KG1 (cell line): ENCODE results near the gene ALK.

ENCODE experiments used
- DNase-seq: peaks from one replicate; lab custom pipeline; 2025; lab: John Stamatoyannopoulos, UW

ALK gene

DNA sequence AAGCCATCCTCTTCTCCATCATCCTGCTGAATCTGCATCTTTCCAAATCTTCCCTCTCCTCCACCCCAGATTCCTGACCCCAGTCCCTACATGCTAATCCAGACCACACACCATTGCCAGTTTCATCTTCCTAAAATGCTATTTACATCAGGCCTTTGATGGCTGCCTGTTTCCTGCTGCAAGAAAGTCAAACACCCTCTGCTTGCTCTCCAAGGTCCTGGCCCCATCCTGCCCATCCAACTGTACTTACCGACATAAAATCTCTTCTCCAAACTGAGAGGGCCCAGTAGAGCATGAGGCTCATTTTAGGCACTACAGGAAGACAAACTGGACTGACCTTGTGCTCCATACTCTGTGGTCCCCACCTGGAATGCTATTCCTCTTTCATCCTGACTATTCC lies 19.0 kb downstream of the ALK start:
- no peak for DNase-seq

DNA sequence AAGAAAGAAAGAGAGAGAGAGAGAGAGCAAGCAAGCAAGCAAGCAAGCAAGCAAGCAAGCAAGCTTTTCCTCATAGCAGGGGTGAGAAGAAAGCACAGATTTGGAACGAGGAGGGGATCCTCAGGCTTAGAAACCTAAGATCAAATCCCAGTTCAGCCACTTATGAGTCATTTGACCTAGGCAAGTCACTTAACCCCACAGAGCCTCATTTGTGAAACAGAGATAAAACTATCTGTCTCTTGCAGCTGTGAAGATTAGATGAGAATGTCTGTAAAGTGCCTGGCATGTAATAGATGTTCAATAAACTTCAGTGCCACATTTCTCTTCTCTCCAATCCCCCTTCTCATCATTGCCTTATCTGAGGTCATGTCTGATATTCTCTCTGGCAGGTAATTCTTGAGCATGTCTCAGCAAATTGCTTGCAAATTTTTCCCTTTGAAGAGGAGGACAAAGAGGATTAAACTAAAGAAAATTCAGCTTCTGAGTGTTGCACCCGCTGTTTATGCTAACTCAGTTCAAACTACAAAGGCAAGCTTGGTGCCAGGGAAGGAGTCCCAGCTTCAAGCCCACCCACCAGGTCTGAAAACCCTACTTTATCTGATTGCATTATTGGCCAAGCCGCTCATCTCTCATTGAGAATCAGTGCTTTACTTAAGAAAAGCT lies 20.3 kb downstream of the ALK start:
- no peak for DNase-seq

DNA sequence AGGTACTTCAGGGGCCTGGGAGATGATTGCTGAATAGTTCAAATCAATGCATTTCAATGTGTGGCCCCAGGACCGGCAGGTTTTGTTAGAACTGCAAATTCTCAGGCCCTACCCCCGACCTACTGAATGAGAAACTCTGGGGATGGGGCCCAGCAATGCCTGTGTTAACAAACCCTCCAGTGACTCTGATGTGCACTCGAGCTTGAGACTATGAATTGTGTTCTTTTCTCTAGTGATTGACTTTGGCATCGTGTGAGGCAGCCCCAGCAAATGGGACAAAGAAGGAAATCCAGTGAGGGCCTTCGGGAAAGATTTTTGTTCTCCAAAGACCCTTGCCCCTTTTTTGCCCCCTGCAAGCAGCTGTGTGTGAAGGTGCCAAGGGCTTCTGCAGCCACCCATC lies 22.4 kb downstream of the ALK start:
- DNase-seq, result no peak

DNA sequence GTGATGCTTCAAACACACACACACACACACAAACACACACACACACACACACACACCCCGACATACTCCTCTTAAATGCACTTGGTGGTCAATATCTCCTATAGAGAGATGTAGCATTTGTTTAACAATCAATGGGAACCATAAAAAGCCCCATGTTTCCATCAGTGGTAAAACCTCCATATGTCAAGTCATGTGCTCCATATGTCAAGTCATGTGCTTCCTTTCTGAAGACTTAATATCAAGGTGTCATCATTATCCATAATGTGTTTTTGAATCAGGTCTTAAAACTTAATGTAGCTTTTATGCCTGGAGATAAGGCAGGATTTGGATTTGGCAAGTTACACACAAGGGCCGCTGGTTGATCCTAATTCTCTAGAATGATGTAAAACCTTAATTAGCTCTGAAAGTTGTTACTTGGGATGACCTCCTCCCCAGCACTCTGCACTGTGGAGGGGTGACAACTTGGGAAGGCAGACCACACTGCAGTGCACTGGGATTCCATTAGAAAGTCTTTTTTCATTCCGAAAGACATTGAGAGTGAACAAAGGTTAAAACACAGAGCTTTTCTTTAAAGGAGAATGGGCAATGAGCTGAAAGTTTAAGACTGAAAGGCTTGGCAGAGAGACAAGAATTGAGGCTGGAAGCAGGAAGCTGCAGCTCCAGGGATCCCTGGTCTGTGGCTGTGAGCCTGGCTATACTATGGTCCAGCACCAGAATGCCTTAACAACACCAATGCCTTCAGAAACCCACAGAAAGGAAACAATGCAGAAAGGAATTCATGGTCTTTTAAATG lies 26.4 kb downstream of the ALK start:
- no peak for DNase-seq

DNA sequence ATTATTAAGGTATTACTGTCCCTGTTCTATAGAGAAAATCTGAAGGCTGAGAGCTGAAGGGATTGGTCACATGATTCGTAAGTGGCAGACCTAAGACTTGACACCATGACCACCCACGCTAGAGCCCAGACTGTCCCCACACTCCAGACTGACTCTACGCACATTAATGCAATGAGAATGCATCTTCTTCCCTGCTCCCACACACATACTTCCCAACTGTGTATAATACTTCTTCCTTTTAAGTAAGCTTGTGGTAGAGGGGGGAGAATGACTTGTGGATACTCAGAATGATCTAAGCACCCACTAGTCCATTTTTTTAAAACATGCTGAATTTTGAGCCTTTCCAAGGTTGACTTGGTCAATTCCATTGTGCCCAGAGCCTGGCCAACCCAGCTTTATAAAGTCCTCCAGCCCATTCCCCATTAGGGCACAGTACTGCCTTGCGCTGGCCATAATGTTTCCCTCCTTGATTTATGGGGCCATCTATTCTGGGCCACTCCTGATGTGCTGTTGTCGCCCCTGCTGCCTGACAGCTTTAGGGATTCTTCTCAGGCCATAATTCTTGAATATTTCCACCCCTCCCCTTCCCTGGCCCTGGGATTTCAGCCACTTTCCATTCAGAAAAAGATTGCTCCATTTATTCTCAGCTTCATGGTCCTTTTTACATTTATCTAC lies 28.7 kb downstream of the ALK start:
- DNase-seq, result no peak

DNA sequence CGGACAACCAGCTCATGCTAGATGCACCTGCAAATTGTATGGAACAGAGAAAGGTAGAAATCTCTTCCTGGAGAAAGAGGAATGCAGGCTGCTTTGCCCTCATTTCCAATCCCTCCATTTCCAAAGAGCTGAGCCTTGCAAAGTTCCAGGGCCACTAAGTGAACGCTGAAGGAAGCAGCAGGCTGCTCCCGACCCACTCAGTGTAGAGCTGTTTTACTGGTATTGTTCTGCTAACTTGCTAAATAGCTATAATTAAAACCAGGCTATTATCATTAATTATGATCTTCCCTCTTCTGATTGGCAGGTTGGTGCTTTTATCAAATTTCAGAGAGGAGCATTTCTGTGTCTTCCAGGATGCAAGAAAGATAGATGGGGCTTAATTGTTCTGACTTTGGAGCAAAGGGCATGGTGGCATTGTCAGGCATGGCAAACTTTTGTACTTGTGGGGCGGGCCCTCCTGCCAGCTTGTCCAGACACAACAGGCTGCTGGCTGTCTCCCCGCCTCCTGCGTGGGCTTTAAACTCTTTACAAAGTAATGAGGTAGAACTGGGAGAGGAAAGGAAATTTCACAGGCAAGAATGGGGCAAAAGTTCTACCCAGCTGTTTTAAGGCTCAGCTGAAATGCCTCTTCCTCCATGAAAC lies 40.2 kb downstream of the ALK start:
- no peak for DNase-seq

DNA sequence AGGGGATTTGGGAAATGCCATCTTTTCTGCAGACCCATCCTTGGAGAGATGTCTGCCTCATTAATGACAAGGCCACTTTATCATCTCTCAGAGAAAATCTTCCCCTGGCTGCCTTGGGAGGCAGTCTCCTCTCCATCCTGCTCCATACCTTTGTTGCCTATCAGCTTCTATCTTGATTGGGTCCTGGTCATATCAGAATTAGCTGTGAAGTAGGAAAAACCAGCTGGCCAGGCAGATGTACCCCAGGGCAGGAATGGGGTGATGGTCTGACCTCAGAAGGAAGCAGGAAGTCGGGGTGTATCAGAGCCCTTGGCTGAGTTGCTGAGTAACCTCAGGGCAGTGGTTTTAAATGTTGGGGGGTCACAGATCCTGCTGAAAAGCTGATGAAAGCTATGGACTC lies 41.3 kb downstream of the ALK start:
- no peak for DNase-seq

DNA sequence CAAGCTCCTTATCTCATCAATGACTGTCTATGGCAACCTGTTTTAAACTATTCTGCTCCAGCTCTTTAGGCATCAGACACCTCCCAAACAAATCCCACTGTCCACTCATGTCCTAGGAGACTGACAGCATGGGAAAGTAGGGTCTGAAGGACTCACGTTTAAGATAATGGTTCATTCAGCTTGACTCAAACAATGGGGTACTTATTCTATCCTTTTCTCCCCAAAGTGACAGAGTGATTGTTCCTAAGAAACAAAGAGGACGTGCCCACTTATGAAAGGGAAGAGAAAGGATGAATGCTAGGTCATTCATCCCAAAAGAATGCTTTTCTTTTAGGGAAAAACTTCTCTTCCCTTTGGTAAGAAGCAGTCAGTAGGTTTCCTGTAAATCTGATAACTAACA lies 41.9 kb downstream of the ALK start:
- no peak for DNase-seq

DNA sequence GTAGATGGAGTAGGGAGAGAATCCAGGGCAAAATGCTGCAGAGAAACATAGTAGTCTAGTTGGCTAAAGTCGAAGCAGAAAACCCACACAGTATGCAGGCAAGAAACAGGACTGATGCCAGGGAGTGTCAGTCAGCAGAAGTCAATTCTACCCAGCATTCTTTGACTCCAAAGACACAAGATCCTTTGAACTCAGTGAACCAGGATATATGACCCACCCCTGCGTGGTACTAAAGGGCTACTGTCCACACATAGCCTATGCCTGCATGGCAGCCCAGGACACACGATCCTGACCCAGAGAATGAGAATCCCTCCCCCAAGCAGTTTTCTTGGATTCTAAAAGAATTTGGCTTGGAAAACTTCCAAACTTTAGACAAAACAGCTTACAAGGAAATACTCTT lies 42.5 kb downstream of the ALK start:
- no peak for DNase-seq

DNA sequence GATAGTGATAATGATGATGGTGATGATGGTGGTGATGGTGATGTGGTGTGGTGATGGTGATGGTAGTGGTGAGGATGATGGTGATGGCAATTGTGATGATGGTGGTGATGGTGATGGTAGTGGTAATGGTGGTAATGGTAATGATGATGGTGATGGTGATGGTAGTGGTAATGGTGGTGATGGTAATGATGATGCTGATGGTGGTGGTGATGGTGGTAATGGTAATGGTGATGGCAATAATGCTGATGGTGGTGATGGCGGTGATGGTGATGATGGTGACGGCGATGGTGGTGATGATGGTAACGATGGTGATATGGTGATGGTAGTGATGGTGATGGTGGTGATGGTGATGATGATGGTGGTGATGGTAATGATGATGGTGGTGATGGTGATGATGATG lies 45.0 kb downstream of the ALK start:
- DNase-seq, result no peak

DNA sequence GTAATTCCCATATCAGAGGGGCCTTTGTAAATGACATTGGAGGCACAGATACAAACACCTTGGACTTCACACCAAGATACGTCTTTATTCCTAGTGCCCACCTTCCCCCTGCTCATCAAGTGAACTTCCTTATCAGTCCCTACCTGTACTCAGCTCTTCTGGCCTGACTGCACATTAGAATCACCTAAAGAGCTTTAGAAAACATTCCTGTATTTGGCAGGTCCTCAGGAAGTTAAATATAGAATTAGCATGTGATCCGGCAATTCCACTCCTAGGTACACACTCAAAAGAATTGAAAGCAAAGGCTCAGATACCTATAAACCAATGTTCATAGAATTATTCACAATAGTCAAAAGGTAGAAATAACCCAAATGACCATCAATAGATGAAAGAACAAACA lies 46.6 kb downstream of the ALK start:
- no peak for DNase-seq

DNA sequence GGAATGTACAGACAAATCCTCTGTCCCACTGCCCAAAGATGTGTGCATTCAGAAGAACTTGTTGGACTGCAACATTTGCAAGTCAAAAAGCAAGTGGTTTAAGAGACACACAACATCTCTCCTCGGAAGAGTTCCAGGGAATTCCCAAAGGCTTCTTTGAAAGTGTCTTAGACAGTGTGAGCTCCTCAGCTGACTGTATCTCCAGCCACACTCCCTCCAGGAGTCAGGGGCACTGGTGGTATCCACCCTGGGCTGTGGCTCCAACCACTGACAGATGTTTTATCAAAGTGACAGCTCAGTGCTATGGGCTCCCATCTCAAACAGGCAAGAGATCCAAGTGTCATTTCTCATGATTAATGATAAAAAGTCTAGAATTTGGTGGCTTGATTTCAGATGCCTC lies 48.5 kb downstream of the ALK start:
- no peak for DNase-seq

DNA sequence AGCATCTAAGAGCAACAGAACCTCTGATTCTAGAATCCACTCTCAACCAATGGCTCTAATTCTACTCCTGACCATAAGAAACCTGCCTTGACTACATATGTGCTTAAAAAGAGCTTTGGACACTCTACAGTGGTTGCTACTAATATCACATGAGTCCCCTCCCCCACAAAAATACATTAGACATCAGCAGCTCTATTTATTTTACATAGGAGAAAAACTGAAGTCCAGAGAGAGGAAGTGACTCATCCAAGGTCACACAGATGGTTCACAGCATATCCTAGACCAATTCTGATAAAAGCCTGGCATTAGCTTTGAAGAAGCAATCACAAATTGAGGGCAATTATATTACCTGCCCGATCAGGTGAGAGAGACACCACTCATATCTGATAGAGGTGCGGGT lies 49.8 kb downstream of the ALK start:
- no peak for DNase-seq

DNA sequence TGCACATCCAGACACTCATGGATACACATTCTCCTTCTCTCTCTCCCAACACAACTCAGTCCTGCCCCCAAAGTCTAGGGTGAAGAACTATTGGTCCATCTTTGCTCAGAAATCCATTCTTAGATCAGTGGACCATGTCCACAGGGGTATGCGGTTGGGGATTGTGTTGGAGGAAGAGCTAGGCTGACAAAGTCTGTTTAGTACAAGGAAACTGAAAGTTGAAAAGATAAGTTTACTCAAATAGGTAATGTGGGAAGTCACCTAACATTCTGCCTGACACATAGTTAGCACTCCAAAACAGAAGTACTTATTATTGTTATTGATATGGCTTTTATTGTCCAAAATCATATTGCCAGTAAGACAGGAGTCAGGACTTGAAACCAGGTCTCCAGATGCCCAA lies 55.9 kb downstream of the ALK start:
- DNase-seq, result no peak

DNA sequence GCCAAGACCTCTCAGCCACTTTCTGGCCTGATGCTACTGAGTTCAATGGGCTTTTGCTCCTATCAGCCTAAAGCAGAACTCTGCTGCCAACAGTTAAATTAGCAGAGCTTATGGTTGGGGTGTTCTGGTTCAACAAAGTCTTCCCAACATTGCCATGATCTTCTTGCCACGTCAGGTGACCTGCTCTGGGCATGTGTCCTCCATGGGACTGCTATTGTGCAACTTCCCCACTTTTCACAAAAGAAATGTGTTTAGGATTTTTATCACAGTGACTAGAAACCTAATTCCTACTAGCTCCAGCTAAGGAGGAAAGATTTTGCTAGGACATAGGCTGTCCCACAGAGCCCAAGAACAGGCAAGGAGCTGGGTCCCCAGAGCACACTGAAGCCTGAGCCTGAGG lies 56.4 kb downstream of the ALK start:
- no peak for DNase-seq

DNA sequence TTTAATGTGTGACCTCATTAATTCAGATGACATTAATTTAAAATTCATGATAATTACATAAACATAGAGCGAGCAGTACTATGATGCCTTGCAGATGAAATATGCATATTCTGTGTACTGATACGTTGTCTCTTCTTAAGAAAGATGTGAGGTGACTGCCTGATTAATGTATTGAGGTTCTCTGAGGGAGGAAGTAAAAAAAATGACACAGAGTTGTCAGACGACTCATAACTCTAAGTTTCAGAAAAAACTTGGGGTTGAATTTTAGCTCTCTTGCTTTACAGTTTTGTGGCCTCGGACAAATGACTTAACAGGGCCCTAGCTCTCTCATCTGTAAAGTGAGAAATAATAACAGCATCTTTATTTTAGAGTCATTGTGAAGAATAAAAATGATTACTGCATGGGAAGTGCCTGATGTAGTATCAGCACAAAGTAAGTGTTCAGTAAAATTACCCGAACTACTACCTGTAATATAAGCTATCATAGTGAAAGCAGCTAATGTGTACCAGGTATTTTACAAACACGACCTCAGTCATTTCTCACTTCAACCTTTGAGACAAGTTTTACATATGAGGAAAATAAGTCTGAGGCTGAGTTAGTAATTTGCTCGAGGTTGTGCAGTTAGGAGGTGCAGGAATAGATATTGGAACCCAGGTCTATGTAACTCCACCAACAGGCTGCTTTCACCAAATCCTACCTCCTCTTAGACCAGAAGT lies 65.3 kb downstream of the ALK start:
- no peak for DNase-seq

DNA sequence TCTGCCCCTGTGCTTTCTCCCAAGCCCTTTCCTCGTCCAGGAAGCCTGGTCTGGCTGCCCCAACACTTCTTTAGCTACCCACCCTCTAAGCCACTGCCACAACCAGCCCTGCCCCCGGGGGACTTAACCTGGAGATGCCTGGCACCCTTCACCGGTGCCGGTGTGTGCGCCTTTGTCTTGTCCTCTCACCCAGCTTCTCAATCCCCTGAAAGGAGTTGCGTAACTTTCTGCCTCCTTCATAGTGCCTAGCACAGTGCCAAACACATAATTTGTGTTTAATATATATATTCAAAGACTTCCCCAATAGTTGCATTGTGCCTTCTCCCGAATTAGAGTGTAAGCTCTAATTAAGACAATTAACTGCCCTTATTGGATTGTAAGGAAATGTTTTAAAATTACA lies 70.6 kb downstream of the ALK start:
- DNase-seq, result no peak

DNA sequence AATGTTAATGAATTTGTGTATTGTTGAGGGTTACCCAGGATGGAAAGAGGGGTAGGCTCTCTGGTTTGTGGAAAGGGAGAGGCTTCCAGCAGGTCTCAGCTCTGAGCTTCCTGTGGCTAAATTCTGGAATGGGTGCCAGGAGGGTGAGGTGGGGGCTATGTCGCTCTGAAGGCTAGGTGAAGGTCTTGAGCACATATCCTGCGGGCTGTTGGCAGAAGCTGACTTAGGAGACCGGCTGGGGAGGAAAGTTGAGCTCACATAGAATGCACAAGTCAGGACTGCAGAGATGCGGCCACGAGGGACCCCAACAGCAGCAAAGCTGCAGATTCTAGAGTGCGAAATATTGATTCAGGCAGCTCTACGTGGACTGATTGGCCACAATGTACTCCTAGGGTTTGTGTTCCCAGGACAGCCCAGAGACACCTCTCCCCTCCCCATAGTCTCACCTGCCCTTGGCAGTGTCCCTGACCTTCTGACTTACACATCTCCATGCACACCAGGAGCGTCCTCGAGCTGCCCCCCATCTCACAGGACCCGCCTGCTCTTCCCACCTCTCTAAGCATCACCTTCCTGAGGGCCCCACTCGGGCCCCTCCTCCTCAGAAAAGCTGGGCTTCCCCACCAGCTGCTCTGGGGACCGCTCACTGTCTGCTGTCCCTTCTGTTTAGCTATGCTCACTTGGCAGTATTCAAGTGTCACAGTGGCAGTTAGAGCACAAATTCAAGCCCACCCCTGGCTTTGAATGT lies 72.6 kb downstream of the ALK start:
- no peak for DNase-seq

DNA sequence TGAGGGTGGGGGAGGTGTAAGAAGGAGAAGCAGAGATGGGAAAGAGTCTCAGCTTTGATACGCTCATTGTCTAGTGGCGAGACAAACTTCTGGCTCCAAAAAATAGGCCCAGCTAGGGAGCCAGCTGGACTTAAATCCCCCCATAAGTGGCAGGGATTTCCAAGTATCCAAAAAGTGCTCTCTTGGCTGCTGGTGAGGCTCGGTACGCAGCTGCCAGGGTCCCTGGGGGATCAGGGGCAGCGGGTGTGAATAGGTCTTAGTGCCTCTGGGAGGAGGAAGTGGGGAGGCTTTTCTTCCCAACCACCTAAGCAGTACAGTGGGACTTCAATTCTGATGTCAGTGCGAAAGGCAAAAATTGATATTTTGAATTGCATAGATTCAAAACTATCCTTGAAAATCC lies 73.5 kb downstream of the ALK start:
- DNase-seq, result no peak

DNA sequence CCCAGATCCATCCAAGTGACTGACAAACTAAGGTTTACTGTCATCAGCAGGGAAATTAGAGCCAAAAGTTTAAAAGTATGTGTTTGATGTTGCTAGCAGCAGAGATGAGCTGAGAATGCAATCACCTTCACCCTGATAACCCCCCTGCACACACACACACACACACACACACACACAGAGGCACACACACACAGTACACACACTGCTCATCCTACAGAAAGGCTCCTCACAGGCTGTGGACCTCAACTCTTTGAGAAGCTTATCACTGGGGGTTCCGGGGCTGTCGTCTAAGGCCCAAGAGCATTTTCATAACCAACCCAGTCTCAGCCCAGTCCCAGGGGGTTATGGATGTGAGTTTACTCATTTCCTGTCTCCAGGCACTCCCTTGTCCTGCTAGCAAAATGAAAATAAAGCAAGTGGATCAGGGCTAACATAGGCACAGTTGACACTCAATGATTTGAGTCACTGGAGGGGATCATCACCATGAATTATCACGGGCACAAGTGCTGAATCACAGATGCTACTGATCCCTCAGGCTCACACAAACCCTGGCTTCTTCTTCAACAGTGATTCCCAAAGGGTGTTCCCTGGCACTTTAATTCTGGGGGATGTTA lies 76.6 kb downstream of the ALK start:
- DNase-seq, result no peak

DNA sequence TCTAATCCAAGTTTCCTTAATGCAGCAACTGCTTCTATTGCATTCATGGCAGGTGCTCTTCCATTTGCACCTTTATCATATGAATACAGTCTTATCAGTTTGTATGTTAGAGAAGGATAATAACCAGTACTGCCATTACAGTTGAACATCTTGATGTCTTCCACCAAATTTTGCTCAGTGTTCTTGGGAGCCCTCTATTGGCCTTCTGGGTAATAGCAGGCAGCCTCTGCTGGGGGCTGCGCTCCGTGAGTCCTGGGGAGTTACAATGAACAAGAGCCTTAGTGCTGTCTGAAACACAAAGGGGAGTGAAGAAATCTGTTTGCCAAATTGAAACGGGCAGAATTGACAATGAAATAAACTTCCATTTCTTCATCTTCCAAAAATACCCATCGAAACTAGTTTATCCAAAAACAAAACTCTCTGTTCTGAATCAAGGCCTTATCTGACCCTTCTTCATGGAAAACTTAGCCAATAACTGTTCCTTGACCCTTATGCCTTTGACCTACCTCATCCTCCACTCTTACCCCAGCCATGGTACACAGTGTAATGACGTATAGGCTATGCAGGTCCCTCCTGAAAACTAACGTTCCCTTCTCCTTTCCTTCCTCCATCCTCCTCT lies 79.9 kb downstream of the ALK start:
- DNase-seq, result peak; percentile 25
